Measurements from ENCODE around the gene GRID2. TPM values are rescaled to one million over a fixed set of nuclear protein-coding genes. Genes with fewer than 3 reads are reported as not detected.

GRID2 gene
- polyA plus RNA-seq, 1 experiment: not detected

- DNase-seq (ENCODE audit: low read depth): no peak
- no peaks in the 10 kb centered on the region for H3K36me3 ChIP-seq (ENCODE audit: control insufficient read depth, insufficient read depth, low read length)
- no peak for TF ChIP-seq CTCF (IDR thresholded peaks at IDR 0.05; ENCODE audit: insufficient read depth, low read depth, low read length)
- ChIA-PET CTCF (interaction anchor here (0.7 kb wide), 1 partner anchor 11 kb away, joined by 4 read pairs; no protein-coding TSS in a partner anchor), POLR2A (no interaction called here)
- no peaks in the 10 kb centered on the region for H3K27me3 ChIP-seq (ENCODE audit: control insufficient read depth, insufficient read depth, low read length)
- no peak overlapping the region for H3K4me3 ChIP-seq (ENCODE audit: low read depth, low read length)
These were observed 1008.5 kb downstream of the GRID2 start for GRCh38 chr4:93312299-93312698.

- CTCF ChIA-PET: interaction anchor here (0.8 kb wide), 1 partner anchor 13 kb away, joined by 3 read pairs; no protein-coding TSS in a partner anchor
- no peak overlapping the region for H3K4me3 ChIP-seq (ENCODE audit: low read depth, low read length)
These were observed 1009.4 kb downstream of the GRID2 start for GRCh38 chr4:93313197-93313596.

GRCh38 chr4:93317057-93317456 is 1013.3 kb downstream of the GRID2 start:
- DNase-seq (ENCODE audit: low read depth): no peak
- ChIA-PET CTCF (no interaction called here), POLR2A (no interaction called here)
- Histone ChIP-seq H3K4me3 (ENCODE audit: low read depth, low read length) (no peak overlapping the region), H3K27me3 (ENCODE audit: control insufficient read depth, insufficient read depth, low read length) (no peaks in the 10 kb centered on the region), H3K36me3 (ENCODE audit: control insufficient read depth, insufficient read depth, low read length) (no peaks in the 10 kb centered on the region)
- TF ChIP-seq CTCF (IDR thresholded peaks at IDR 0.05; ENCODE audit: insufficient read depth, low read depth, low read length): no peak

More at GRCh38 chr4:93313197-93313596, 1009.4 kb downstream of the GRID2 start:
- DNase-seq (ENCODE audit: low read depth): no peak
- Histone ChIP-seq H3K36me3 (ENCODE audit: control insufficient read depth, insufficient read depth, low read length) (no peaks in the 10 kb centered on the region), H3K27me3 (ENCODE audit: control insufficient read depth, insufficient read depth, low read length) (no peaks in the 10 kb centered on the region)
- POLR2A ChIA-PET: no interaction called here
- no peak for TF ChIP-seq CTCF (IDR thresholded peaks at IDR 0.05; ENCODE audit: insufficient read depth, low read depth, low read length)

GRCh38 chr4:93317561-93317960 is 1013.8 kb downstream of the GRID2 start:
- CTCF ChIA-PET: no interaction called here
- Histone ChIP-seq H3K27me3 (ENCODE audit: control insufficient read depth, insufficient read depth, low read length) (no peaks in the 10 kb centered on the region), H3K36me3 (ENCODE audit: control insufficient read depth, insufficient read depth, low read length) (no peaks in the 10 kb centered on the region), H3K4me3 (ENCODE audit: low read depth, low read length) (no peak overlapping the region)
- DNase-seq (ENCODE audit: low read depth): no peak
- TF ChIP-seq CTCF (IDR thresholded peaks at IDR 0.05; ENCODE audit: insufficient read depth, low read depth, low read length): no peak
- POLR2A ChIA-PET: no interaction called here

GRCh38 chr4:93319041-93319440 is 1015.3 kb downstream of the GRID2 start:
- H3K36me3 ChIP-seq (ENCODE audit: control insufficient read depth, insufficient read depth, low read length): no peaks in the 10 kb centered on the region
- H3K27me3 ChIP-seq (ENCODE audit: control insufficient read depth, insufficient read depth, low read length): no peaks in the 10 kb centered on the region
- DNase-seq (ENCODE audit: low read depth): no peak
- H3K4me3 ChIP-seq (ENCODE audit: low read depth, low read length): no peak overlapping the region
- TF ChIP-seq CTCF (IDR thresholded peaks at IDR 0.05; ENCODE audit: insufficient read depth, low read depth, low read length): no peak
- CTCF ChIA-PET: no interaction called here
- POLR2A ChIA-PET: no interaction called here

Measured in BJ (cell line).